LoVo (cell line): Measurements from ENCODE around the gene PDGFB.
"Not testable (repeated sequence)": the region's sequence is repeated elsewhere in the genome, so short reads cannot be mapped to it uniquely, and the experiment has no call there.

Source experiments
- DNase-seq: peaks from one replicate; pipeline ENCODE4 v3.0.0-alpha.2; 2016; ENCODE audit warnings: low spot score

Gene PDGFB

GRCh38 chr22:39226353-39226752, 18.4 kb downstream of the PDGFB start:
- no peak for DNase-seq

GRCh38 chr22:39225591-39225990, 19.2 kb downstream of the PDGFB start:
- no peak for DNase-seq

DNA sequence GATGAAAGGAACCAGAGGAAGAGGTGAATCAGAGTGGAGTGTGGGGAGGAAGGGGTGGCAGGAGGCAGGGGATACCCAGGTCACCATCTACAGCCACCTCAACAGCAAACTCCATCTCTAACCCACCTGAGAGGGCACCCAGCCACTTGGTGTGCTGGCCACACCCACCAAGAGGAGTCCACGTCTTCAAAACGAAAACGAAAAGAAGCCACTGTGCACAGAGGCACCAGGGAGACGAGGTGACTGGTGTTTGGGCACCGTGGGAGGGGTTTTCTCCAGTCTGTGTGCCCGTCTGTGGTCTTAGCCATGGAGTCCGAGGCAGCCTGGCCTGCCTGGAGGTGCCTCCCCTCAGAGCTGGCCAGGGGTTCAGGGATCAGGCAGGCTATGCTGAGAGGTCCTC, 20.2 kb downstream of the PDGFB start:
- no peak for DNase-seq

- DNase-seq: no peak
Observed at GRCh38 chr22:39223091-39223710, 21.6 kb downstream of the PDGFB start.

- DNase-seq: no peak
Observed at GRCh38 chr22:39221999-39222686, 22.6 kb downstream of the PDGFB start.

- no peak for DNase-seq
Observed at GRCh38 chr22:39220890-39221850, 23.6 kb downstream of the PDGFB start.

- no peak for DNase-seq
Observed at GRCh38 chr22:39220450-39220849, 24.3 kb downstream of the PDGFB start.

DNA sequence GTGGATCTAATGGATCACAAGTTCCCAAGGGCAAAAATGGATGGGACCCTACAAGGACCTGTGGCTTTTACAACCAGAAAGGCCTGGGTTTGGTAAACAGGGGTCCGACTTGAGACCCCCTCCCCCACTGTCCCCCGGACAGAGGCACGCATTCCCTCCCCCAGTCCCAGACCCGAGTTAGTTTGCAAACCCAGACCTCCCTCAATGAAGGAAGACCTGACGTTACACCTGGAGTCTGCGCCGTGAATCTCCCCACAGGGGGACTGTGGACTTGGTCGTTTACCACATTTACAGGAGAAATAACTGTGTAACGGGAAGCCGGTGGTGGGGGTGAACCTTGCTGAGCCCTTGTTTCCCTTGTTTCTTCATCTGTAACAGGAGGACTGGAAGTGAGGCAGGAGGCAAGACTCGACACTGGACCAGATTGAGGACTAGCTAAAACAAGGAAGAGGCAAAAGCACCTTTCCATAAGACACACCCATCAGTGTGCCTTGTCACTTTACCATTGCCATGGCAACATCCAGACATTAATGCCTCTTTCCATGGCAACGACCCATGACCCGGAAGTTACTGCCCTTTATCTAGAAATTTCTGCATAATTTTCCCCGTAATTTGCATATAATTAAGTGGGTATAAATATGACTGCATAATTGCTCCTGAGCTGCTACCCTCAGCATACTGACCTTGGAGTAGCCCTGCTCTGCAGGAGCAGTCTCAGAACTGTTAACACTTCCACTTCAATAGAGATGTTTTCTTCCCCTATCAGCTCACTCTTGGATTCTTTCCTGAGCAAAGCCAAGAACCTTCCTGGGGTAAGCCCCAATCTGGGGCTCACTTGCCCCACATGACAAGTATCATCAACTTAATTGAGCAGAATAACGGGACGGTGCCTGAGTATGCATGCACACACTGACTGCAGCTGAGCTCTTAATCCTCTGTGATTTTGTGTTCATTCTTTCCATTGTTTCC, 25.4 kb downstream of the PDGFB start:
- no peak for DNase-seq

GRCh38 chr22:39218432-39218831, 26.4 kb downstream of the PDGFB start:
- not testable (repeated sequence) for DNase-seq

- DNase-seq: no peak
Observed at GRCh38 chr22:39216143-39216490, 28.7 kb downstream of the PDGFB start.

GRCh38 chr22:39215426-39216142, 29.2 kb downstream of the PDGFB start:
- DNase-seq: no peak

GRCh38 chr22:39215070-39215396, 29.7 kb downstream of the PDGFB start:
- DNase-seq: no peak

- peak; percentile 63 for DNase-seq
Observed at GRCh38 chr22:39214383-39215069, 30.3 kb downstream of the PDGFB start.

DNA sequence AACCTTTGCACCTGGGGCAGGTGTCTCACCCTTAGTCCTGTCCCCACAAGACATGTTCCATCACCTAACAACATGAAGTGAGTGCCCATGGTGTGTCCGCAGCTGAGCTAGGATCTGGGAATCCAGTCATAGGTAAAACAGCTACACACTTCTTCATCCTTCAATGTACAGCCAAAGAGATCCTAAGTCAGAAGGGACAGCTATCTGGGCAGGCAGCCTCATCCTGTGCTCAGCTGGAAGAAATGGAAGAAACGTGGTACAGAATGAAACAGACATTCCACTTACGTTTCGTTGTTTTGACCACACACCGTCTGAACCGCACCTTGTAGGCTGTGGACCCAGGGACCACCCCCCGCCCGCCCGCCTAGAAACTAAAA, 30.8 kb downstream of the PDGFB start:
- DNase-seq: no peak

GRCh38 chr22:39212721-39213376, 31.9 kb downstream of the PDGFB start:
- peak; percentile 77 for DNase-seq

DNA sequence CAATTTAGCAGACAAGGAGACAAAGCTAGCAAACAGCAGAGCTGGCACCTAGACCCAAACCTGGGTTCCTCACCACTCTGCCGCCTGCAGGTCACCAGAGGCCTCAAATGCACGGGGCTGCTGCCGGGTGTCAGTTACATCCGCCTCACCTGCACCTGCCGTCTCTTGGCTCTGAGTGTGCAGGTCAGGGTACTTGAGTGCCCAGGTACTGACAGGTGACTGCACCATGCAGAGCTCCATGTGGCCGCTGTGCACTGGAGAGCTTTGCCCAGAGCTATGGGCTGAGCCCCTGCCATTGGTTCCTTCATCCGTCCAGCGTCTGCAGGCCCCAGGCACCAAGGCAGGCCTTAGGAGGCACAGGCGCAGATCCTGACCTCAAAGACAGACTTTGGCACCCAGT, 35.0 kb downstream of the PDGFB start:
- DNase-seq: no peak

DNA sequence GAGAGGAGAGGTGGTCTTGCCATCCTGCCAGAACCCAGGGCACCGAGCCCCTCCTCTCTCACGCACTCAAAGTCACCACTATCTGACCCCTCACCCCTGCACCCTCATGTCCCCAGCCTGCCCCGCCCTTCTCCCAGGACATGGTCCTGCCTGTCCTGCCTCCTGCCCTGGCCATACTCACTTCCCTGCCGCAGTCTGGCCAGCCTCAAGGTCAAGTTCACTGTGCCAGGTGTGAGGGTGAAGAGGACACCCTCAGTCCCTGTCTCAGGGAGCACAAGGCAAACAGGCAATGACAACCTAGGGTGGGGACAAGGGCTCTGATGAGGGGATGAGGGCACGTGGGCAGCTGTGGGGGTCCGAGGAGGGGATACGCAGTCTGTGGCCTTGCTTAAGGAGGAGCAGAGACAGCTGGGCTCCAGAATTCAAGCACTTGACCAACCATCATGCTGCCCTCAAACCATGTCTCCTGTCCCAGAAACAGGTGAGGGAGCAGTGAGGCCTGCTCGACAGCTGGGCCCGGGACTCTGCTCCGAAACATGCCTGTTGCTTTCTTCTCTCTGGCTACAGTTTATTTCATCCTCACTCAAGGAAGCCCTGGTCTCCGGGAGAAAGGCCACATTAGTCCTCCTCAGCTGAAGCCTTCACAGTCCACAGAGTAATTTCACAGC, 36.6 kb downstream of the PDGFB start:
- DNase-seq: no peak

GRCh38 chr22:39207141-39208012, 37.4 kb downstream of the PDGFB start:
- DNase-seq: peak; percentile 14

- no peak for DNase-seq
Observed at GRCh38 chr22:39206491-39206890, 38.3 kb downstream of the PDGFB start.
